Hair follicular keratinocyte (primary cell): ENCODE measurements around the gene ZSCAN4. TPM values are rescaled to one million over a fixed set of nuclear protein-coding genes. Genes with fewer than 3 reads are reported as not detected.

Source experiments
- total RNA-seq: library from RNA; depleted of rRNA; stranded (reverse); fragments of >200 nt; gene quantifications from 2 replicates; pipeline ENCODE4 v1.2.3, GENCODE V29; 2015

Gene ZSCAN4
- total RNA-seq = not detected in 2 replicates

DNA sequence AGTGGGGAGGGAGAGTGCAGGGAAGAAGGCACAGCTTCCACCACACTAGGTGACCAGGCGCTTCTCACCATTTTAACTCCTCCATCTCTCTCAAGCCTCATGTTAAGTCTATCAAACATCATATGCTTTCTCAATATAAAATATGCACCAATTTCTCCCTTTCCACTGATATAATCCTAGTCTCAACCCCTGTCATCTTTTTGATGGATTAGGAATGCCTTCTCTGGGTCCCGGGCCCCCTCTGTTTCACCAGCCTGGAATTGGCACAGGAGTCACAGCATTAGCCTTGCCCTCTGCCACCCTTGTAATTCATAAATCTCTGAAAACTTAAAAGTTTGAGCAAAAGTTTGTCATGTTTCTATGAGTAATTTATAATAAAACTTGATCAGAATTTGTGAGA lies at the start of gene ZSCAN4:
ZSCAN4 (plus strand) TSS at position 301 of the 400 bp plus-strand sequence. CDS start 7,211 bp downstream, outside the sequence.

GRCh38 chr19:57632987-57633831 lies 35.5 kb upstream of the ZSCAN4 start, which contains the start of gene ZNF211:
Gene ZNF211 (plus strand): TSS chr19:57633168. CDS start chr19:57633347, 179 bp downstream.

GRCh38 chr19:57708641-57709361 lies 40.1 kb downstream of the ZSCAN4 start, which contains the start of gene ZNF154:
Gene ZNF154 (minus strand): TSS chr19:57709204. CDS start chr19:57708971, 233 bp downstream.

Other genes starting within 250 kb of the ZSCAN4 start
- gene ZNF749, start 233.6 kb upstream of the ZSCAN4 start, total RNA-seq = 5.0 and 8.7 TPM in 2 replicates
- 0.49 TPM in 1 of 2 replicates, not detected in the other for gene VN1R1, start 211.8 kb upstream of the ZSCAN4 start, total RNA-seq
- gene ZNF772, start 191.4 kb upstream of the ZSCAN4 start, total RNA-seq = 7.7 and 8.0 TPM in 2 replicates
- 8.1 and 10.0 TPM in 2 replicates for gene ZNF419, start 181.2 kb upstream of the ZSCAN4 start, total RNA-seq
- gene ZNF773, start 169.0 kb upstream of the ZSCAN4 start, total RNA-seq = 6.4 and 11.6 TPM in 2 replicates
- 3.5 and 4.7 TPM in 2 replicates for gene ZNF549, start 141.6 kb upstream of the ZSCAN4 start, total RNA-seq
- 3.5 and 5.5 TPM in 2 replicates for gene ZNF550, start 109.1 kb upstream of the ZSCAN4 start, total RNA-seq
- 2.2 and 3.0 TPM in 2 replicates for gene ZNF416, start 90.0 kb upstream of the ZSCAN4 start, total RNA-seq
- gene ZIK1, start 84.8 kb upstream of the ZSCAN4 start, total RNA-seq = 2.3 and 5.9 TPM in 2 replicates
- 1.6 and 2.3 TPM in 2 replicates for gene ZNF530, start 69.0 kb upstream of the ZSCAN4 start, total RNA-seq
- 11.1 and 17.4 TPM in 2 replicates for gene ZNF134, start 54.7 kb upstream of the ZSCAN4 start, total RNA-seq
- 4.6 and 5.2 TPM in 2 replicates for gene ZNF211, start 35.8 kb upstream of the ZSCAN4 start, total RNA-seq
- gene ZNF551, start 13.0 kb downstream of the ZSCAN4 start, total RNA-seq = 3.6 and 5.9 TPM in 2 replicates
- 1.0 and 2.0 TPM in 2 replicates for gene ZNF154, start 40.3 kb downstream of the ZSCAN4 start, total RNA-seq
- gene ZNF671, start 58.7 kb downstream of the ZSCAN4 start, total RNA-seq = 3.6 and 4.5 TPM in 2 replicates
- gene ZNF776, start 77.9 kb downstream of the ZSCAN4 start, total RNA-seq = 5.6 and 6.0 TPM in 2 replicates
- 4.2 and 7.3 TPM in 2 replicates for gene ZNF586, start 100.7 kb downstream of the ZSCAN4 start, total RNA-seq
- gene ZNF552, start 146.0 kb downstream of the ZSCAN4 start, total RNA-seq = 3.0 and 6.2 TPM in 2 replicates
- 8.0 and 15.1 TPM in 2 replicates for gene ZNF587B, start 161.4 kb downstream of the ZSCAN4 start, total RNA-seq
- gene ZNF587, start 180.9 kb downstream of the ZSCAN4 start, total RNA-seq = 6.6 and 9.5 TPM in 2 replicates
- gene ZNF814, start 220.1 kb downstream of the ZSCAN4 start, total RNA-seq = 2.3 and 5.2 TPM in 2 replicates
- 3.7 and 4.4 TPM in 2 replicates for gene ZNF417, start 247.7 kb downstream of the ZSCAN4 start, total RNA-seq